HepG2 (cell line): ENCODE results near the gene GGTLC2. TPM values are rescaled to one million over a fixed set of nuclear protein-coding genes. Genes with fewer than 3 reads are reported as not detected.
"Not testable (repeated sequence)": the region's sequence is repeated elsewhere in the genome, so short reads cannot be mapped to it uniquely, and the experiment has no call there.

ENCODE experiments used
- ATAC-seq: fragments of 200-7000 bp; cut with Tn5 transposase; 3 replicates; pipeline ENCODE4 v1.9.1; 2020; ENCODE audit warnings: mild to moderate bottlenecking, moderate library complexity
- BruUV-seq: library from RNA; stranded (reverse); fragments of 400-500 nt; replicated peaks from 2 replicates; lab custom pipeline; 2021; lab: Mats Ljungman, UMichigan
- CTCF ChIA-PET: fragments of 300-600 bp; formaldehyde crosslinking; extraction: SDS; loops from one replicate; lab custom pipeline; 2021; ENCODE audit warnings: low total read pairs, inconsistent platforms, low intra/inter-chr PET ratio; lab: Yijun Ruan, JAX
- POLR2A ChIA-PET: fragments of 350-600 bp; sonication (Branson Sonifier 250); formaldehyde crosslinking; loops from one replicate; lab custom pipeline; 2020; ENCODE audit warnings: antibody characterized with exemption, inconsistent platforms; lab: Yijun Ruan, JAX
- DNase-seq: peaks from one replicate; pipeline ENCODE4 v3.0.0-alpha.2; 2015; ENCODE audit warnings: low spot score
- FAIRE-seq: peaks from 3 replicates; lab custom pipeline; 2011; peaks lifted over from hg19 to GRCh38; lab: Jason Lieb, UNC
- H2AFZ ChIP-seq: one replicate; pipeline ENCODE4 v1.6.1; 2011; ENCODE audit warnings: low read length, inconsistent platforms
- H3K27ac ChIP-seq: fragments of 300-600 bp; 3 replicates; pipeline ENCODE4 v1.8.0; 2011; ENCODE audit warnings: mixed run types, mild to moderate bottlenecking, mixed read lengths, low read length, inconsistent platforms; ENCODE audit not compliant: insufficient read depth; ENCODE audit errors: extremely low read length
- H3K27me3 ChIP-seq, 2 experiments: fragments of 200-600 bp in 1 of 2; 2 replicates in 1 of 2; 3 replicates in 1 of 2; pipeline versions ENCODE4 v1.6.0 to v1.8.0; 2011; ENCODE audit warnings: low read length in 2 of 2, mild to moderate bottlenecking in 2 of 2, moderate library complexity in 2 of 2, inconsistent platforms in 1 of 2; ENCODE audit not compliant: insufficient read depth in 2 of 2, control insufficient read depth in 1 of 2
- H3K36me3 ChIP-seq, 2 experiments: fragments of 200-600 bp in 1 of 2; replicated peaks in 1 of 2; 2 replicates in 1 of 2; 3 replicates in 1 of 2; pipeline versions ENCODE4 v1.5.1 to v1.8.0; 2011; ENCODE audit warnings: low read length in 2 of 2, inconsistent platforms in 1 of 2; ENCODE audit not compliant: insufficient read depth in 2 of 2, control insufficient read depth in 1 of 2
- H3K4me1 ChIP-seq: 2 replicates; pipeline ENCODE4 v1.5.1; 2012; ENCODE audit warnings: low read length, inconsistent platforms; ENCODE audit not compliant: insufficient read depth
- H3K4me2 ChIP-seq: 2 replicates; pipeline ENCODE4 v1.6.0; 2011; ENCODE audit warnings: low read depth, low read length, inconsistent platforms
- H3K4me3 ChIP-seq, 3 experiments: fragments of 200-600 bp in 1 of 3; sonication (generic), shearing (Covaris generic) in 1 of 3; replicated peaks in 1 of 3; 2 replicates each; pipeline ENCODE4 v1.5.1; 2011 to 2016; ENCODE audit warnings: low read length in 3 of 3, inconsistent platforms in 2 of 3, low read depth in 2 of 3, mild to moderate bottlenecking in 2 of 3, control low read depth in 1 of 3, mixed read lengths in 1 of 3; ENCODE audit not compliant: insufficient read depth in 1 of 3
- H3K79me2 ChIP-seq: one replicate; pipeline ENCODE4 v1.6.1; 2011; ENCODE audit warnings: low read length, inconsistent platforms; ENCODE audit not compliant: insufficient read depth
- H3K9ac ChIP-seq: 2 replicates; pipeline ENCODE4 v1.6.0; 2011; ENCODE audit warnings: mild to moderate bottlenecking, low read depth, low read length, inconsistent platforms; ENCODE audit not compliant: insufficient read depth
- H3K9me3 ChIP-seq: 2 replicates; pipeline ENCODE4 v1.5.1; 2012; ENCODE audit warnings: mild to moderate bottlenecking, low read length
- H4K20me1 ChIP-seq: 2 replicates; pipeline ENCODE4 v1.6.0; 2011; ENCODE audit warnings: inconsistent platforms, mild to moderate bottlenecking, low read length, moderate library complexity; ENCODE audit not compliant: insufficient read depth
- WGBS: methylation state at CpG from one replicate; pipeline ENCODE4 v1.1.6; 2017; ENCODE audit warnings: low lambda C conversion rate; 5-methylcytosine and 5-hydroxymethylcytosine counted together
- in situ Hi-C: cut with HindIII; loops from 2 replicates; pipeline ENCODE4 v1.10.0; 2017; ENCODE audit warnings: low pct_unique_long_range_greater_than_20kb; ENCODE audit not compliant: extremely low pct_ligation_motif_present
- intact Hi-C: fragments of 100-400 bp; cut with micrococcal nuclease; formaldehyde crosslinking; loops from one replicate; pipeline ENCODE4 v1.10.0; 2022; ENCODE audit not compliant: unreplicated experiment
- polyA plus RNA-seq, 8 experiments: library from polyadenylated mRNA; depleted of rRNA in 3 of 8; stranded (reverse) in 7 of 8; unstranded in 1 of 8; fragments of >200 nt; fragmentation: Illumina TruSeq in 4 of 8; extraction: Trizol in 4 of 8; gene quantifications; 2 replicates each; pipeline versions ENCODE4 v1.2.1 to v1.2.3, GENCODE V29; 2011 to 2016; ENCODE audit warnings: low read depth in 4 of 8, missing spikeins in 1 of 8, mixed read lengths in 1 of 8; ENCODE audit not compliant: insufficient read depth in 1 of 8
- total RNA-seq, 5 experiments: library from RNA; depleted of rRNA; stranded (reverse); fragments of >200 nt; fragmentation: Illumina TruSeq; extraction: Trizol; gene quantifications; 2 replicates each; pipeline ENCODE4 v1.2.3, GENCODE V29; 2016; ENCODE audit warnings: low read depth in 1 of 5

Gene GGTLC2
- total and polyA plus RNA-seq, 2 of the 13 experiments (the other 11 are each of a cell fraction or from before 2014, with no cell fraction given), result not detected

DNA sequence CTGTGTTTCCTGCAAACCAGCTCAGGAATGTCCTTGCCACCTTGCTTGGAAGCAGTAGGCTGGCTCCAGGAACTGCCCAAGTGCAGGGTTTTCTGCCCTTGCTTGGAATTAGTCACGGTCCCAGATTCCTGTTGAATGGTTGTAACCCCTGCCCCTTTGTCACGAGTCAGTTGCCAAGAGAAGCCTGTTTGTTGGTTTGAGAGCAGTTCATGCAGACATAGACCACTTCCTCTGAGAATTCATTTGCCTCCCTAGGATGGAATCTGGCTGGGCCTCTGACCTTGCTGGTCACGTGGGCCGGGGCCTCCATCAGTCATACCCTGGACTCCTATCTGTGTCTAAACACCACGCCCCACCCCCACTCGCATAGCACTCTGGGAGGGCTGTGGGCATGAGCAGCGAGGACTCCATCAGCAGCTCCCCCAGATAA is 13.2 kb upstream of the GGTLC2 start:
- in situ Hi-C loops, FAIRE-seq, H4K20me1 ChIP-seq, H3K4me3 ChIP-seq, DNase-seq, CTCF ChIA-PET, H3K27me3 ChIP-seq, BruUV-seq, H3K4me2 ChIP-seq, H3K36me3 ChIP-seq, H2AFZ ChIP-seq, intact Hi-C loops, POLR2A ChIA-PET, H3K79me2 ChIP-seq, H3K9me3 ChIP-seq, H3K9ac ChIP-seq, ATAC-seq, H3K4me1 ChIP-seq, H3K27ac ChIP-seq: not testable (repeated sequence)
- 19% methylated on average over 6 of the region's 7 CpGs for WGBS

DNA sequence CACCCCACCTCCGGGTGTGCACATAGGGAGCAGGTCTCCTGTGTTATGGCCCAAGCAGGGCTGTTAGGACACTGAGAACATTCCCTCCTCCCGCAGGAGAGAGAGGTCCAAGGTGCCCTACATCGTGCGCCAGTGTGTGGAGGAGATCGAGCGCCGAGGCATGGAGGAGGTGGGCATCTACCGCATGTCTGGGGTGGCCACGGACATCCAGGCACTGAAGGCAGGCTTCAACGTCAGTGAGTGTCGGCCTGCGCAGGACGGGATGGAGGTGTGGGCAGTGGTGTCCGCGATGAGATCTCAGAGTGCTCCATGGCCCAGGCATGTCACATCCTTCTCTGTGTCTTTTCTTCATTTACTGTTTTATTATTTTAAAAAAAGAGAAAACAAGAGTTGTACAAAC is 12.2 kb upstream of the GGTLC2 start:
- H4K20me1 ChIP-seq, H3K79me2 ChIP-seq, H2AFZ ChIP-seq, BruUV-seq, H3K36me3 ChIP-seq, H3K27ac ChIP-seq, in situ Hi-C loops, H3K4me2 ChIP-seq, intact Hi-C loops, H3K4me3 ChIP-seq, H3K27me3 ChIP-seq, ATAC-seq, FAIRE-seq, DNase-seq, H3K9ac ChIP-seq, CTCF ChIA-PET, H3K4me1 ChIP-seq, POLR2A ChIA-PET, H3K9me3 ChIP-seq: not testable (repeated sequence)
- 57% methylated on average over 4 of the region's 15 CpGs for WGBS

DNA sequence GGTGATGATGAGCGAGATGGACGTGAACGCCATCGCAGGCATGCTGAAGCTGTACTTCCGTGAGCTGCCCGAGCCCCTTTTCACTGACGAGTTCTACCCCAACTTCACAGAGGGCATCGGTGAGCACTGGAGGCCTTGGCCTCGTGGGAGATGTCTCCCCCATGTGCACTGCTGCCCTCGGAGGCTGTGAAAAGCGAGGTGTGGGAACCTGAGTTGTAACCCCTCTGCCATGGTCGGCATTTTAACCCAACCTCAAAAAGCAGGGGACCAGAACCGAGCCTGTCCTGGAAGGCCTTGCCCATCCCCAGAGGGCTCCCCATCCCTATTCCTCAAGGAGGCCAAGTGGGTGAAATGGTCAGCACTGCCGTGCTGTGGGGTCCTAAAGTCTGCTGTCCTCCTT is 10.9 kb upstream of the GGTLC2 start:
- H3K9ac ChIP-seq, CTCF ChIA-PET, DNase-seq, H2AFZ ChIP-seq, in situ Hi-C loops, H3K4me1 ChIP-seq, H4K20me1 ChIP-seq, POLR2A ChIA-PET, H3K27me3 ChIP-seq, H3K4me3 ChIP-seq, BruUV-seq, H3K27ac ChIP-seq, H3K4me2 ChIP-seq, intact Hi-C loops, H3K9me3 ChIP-seq, H3K36me3 ChIP-seq, ATAC-seq, FAIRE-seq, H3K79me2 ChIP-seq: not testable (repeated sequence)
- no CpG with 5 or more reads among the region's 14 CpGs for WGBS
